ENCODE results near the gene CYP2S1. TPM values are rescaled to one million over a fixed set of nuclear protein-coding genes. Genes with fewer than 3 reads are reported as not detected.

CYP2S1 gene
- total and polyA plus RNA-seq, 9 of the 15 experiments (the other 6 are each of a cell fraction or from before 2014, with no cell fraction given): 0.07 to 1.9 (median 0.41) TPM

GRCh38 chr19:41225238-41226052 is 32.4 kb downstream of the CYP2S1 start (continued):
- TF ChIP-seq CUX1 (CRISPR knock-in tag; IDR thresholded peaks at IDR 0.05): no peak
- TF ChIP-seq POU5F1 (IDR thresholded peaks at IDR 0.05; ENCODE audit: borderline replicate concordance, low read depth, low read length, partially characterized antibody): no peak
- TF ChIP-seq ZNF592 (IDR thresholded peaks at IDR 0.05): peak; percentile 41
- TF ChIP-seq NR3C1 (CRISPR knock-in tag; IDR thresholded peaks at IDR 0.05): no peak
- no peak for TF ChIP-seq RBM22 (IDR thresholded peaks at IDR 0.05; ENCODE audit: low read depth, low read length, poor library complexity, severe bottlenecking)
- 0 out of 2 replicates have a peak, but pooled peaks have one; percentile 57 for TF ChIP-seq ZNF263 (CRISPR knock-in tag; IDR thresholded peaks at IDR 0.05; ENCODE audit: borderline replicate concordance)
- TF ChIP-seq NFIX (CRISPR knock-in tag; IDR thresholded peaks at IDR 0.05; ENCODE audit: low read depth): no peak
- TF ChIP-seq ELF2 (CRISPR knock-in tag; IDR thresholded peaks at IDR 0.05): no peak
- no peak for TF ChIP-seq PBX2 (CRISPR knock-in tag; IDR thresholded peaks at IDR 0.05; ENCODE audit: low read depth)
- TF ChIP-seq PBX2 (tag; conservative IDR thresholded peaks at IDR 0.05; ENCODE audit: low read depth): no peak
- no peak for TF ChIP-seq CBFB (CRISPR knock-in tag; IDR thresholded peaks at IDR 0.05)
